SK-N-SH treated with all-trans-retinoic acid at 6 μM for 48 hours (cell line): ENCODE data around the gene RPL7A.

ENCODE experiments used
- ESRRG ChIP-seq: fragments of 250-450 bp; sonication (Bioruptor Pico); IDR thresholded peaks from 2 replicates; pipeline ENCODE4 v1.6.1; 2021; ENCODE audit warnings: mild to moderate bottlenecking
- PATZ1 ChIP-seq: fragments of 250-450 bp; sonication (Bioruptor Pico); IDR thresholded peaks from 2 replicates; pipeline ENCODE4 v1.8.0; 2020; ENCODE audit warnings: mild to moderate bottlenecking, moderate library complexity, borderline replicate concordance
- PPARA ChIP-seq: fragments of 250-450 bp; sonication (Bioruptor Pico); IDR thresholded peaks from 2 replicates; pipeline ENCODE4 v1.5.0; 2020; ENCODE audit warnings: mild to moderate bottlenecking, borderline replicate concordance
- TOX ChIP-seq: fragments of 250-450 bp; sonication (Bioruptor Pico); IDR thresholded peaks from 2 replicates; pipeline ENCODE4 v1.8.0; 2021; ENCODE audit warnings: mild to moderate bottlenecking, moderate library complexity, borderline replicate concordance
- ZC3H10 ChIP-seq: fragments of 250-450 bp; sonication (Bioruptor Pico); IDR thresholded peaks from 2 replicates; pipeline ENCODE4 v1.5.1; 2021; ENCODE audit warnings: mild to moderate bottlenecking, moderate library complexity
- ZNF565 ChIP-seq: fragments of 450-650 bp; formaldehyde crosslinking; conservative IDR thresholded peaks from 2 replicates; pipeline ENCODE4 v1.5.0; 2020; ENCODE audit warnings: low read depth, mild to moderate bottlenecking, moderate library complexity
- ZNF70 ChIP-seq: fragments of 450-650 bp; formaldehyde crosslinking; IDR thresholded peaks from 2 replicates; pipeline ENCODE4 v1.5.0; 2020; ENCODE audit warnings: mild to moderate bottlenecking, moderate library complexity
- ZNF8 ChIP-seq: fragments of 450-650 bp; formaldehyde crosslinking; IDR thresholded peaks from 2 replicates; pipeline ENCODE4 v1.5.0; 2020; ENCODE audit warnings: mild to moderate bottlenecking, moderate library complexity
- TF ChIP-seq, protein P1 (sequence below): fragments of 250-450 bp; sonication (Bioruptor Pico); IDR thresholded peaks from 2 replicates; pipeline ENCODE4 v1.8.0; 2021; ENCODE audit warnings: low read depth, mild to moderate bottlenecking, moderate library complexity, borderline replicate concordance

- TF ChIP-seq ZNF8 (CRISPR knock-in tag) (no peak), ZNF70 (CRISPR knock-in tag) (no peak), PPARA (CRISPR knock-in tag) (no peak), ZC3H10 (no peak), PATZ1 (no peak), TOX (CRISPR knock-in tag) (no peak), ZNF565 (no peak), ESRRG (CRISPR knock-in tag) (no peak)
- TF ChIP-seq, protein P1, sequence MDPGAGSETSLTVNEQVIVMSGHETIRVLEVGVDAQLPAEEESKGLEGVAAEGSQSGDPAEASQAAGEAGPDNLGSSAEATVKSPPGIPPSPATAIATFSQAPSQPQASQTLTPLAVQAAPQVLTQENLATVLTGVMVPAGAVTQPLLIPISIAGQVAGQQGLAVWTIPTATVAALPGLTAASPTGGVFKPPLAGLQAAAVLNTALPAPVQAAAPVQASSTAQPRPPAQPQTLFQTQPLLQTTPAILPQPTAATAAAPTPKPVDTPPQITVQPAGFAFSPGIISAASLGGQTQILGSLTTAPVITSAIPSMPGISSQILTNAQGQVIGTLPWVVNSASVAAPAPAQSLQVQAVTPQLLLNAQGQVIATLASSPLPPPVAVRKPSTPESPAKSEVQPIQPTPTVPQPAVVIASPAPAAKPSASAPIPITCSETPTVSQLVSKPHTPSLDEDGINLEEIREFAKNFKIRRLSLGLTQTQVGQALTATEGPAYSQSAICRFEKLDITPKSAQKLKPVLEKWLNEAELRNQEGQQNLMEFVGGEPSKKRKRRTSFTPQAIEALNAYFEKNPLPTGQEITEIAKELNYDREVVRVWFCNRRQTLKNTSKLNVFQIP = no peak
These were observed 8.4 kb upstream of the RPL7A start for GRCh38 chr9:133339641-133340040.
